GM10847 (cell line): Measurements from ENCODE around the gene GARNL3.

Source experiments
- POLR2A ChIP-seq: IDR thresholded peaks from 2 replicates; pipeline ENCODE4 v1.6.1; 2011; ENCODE audit not compliant: insufficient read length; ENCODE audit errors: extremely low read depth

Gene GARNL3

GRCh38 chr9:127405344-127406125, 141.0 kb downstream of the GARNL3 start:
- no peak for TF ChIP-seq POLR2A

DNA sequence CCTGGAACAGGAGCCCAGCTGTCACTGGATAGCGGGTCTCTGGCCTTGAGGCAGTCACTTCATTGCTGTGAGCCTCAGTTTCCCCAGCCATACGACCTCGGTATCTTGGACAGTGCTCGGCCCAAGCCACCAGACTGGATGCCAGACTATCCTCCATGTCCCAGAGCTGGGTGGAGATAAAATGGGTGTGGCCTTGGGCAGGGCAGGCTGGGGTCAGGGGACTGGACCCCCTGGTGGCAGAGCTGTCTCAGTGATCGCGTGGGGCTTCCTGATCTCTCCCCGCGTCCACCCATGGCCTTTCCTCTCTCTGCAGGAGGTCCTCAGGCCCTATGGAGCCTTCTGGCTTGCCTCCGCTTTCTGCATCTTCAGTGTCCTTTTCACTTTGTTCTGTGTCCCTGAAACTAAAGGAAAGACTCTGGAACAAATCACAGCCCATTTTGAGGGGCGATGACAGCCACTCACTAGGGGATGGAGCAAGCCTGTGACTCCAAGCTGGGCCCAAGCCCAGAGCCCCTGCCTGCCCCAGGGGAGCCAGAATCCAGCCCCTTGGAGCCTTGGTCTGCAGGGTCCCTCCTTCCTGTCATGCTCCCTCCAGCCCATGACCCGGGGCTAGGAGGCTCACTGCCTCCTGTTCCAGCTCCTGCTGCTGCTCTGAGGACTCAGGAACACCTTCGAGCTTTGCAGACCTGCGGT, 142.4 kb downstream of the GARNL3 start:
- TF ChIP-seq POLR2A: no peak

DNA sequence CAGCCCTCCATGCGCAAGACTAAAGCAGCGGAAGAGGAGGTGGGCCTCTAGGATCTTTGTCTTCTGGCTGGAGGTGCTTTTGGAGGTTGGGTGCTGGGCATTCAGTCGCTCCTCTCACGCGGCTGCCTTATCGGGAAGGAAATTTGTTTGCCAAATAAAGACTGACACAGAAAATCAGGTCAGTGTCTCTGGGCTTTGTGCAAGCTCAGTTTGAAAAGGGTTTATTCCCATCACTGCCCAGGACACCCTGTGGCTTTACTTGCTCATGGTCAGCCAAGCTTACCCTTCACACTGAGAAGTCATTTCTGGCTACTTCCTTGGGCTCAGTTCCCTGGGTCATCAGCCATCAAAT, 142.9 kb downstream of the GARNL3 start:
- no peak for TF ChIP-seq POLR2A

- TF ChIP-seq POLR2A: no peak
Observed at GRCh38 chr9:127411122-127411521, 146.5 kb downstream of the GARNL3 start.

GRCh38 chr9:127415141-127415540, 150.6 kb downstream of the GARNL3 start:
- no peak for TF ChIP-seq POLR2A

GRCh38 chr9:127415657-127416056, 151.1 kb downstream of the GARNL3 start:
- TF ChIP-seq POLR2A: no peak

- no peak for TF ChIP-seq POLR2A
Observed at GRCh38 chr9:127417131-127418036, 152.8 kb downstream of the GARNL3 start.

DNA sequence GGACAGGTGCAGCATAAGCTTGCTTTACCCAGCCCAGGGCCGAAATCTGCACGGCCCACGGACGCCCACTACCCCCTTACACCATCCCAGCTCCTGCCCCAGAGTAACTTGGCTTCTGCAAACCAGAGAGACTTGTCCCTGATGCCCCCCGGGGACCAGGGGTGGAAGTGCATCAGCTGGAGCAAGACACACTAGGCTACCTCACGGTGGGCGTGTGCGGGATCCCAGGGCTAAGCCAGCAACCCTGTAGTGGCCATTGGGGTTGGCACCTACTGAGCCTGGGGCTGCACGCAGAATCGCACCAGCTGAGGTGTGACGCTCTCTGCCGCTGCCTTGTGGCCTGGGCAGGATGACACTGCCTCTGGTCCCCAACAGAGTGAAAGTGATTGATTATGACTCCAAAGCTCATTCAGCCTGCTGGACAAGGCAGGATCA, 153.5 kb downstream of the GARNL3 start:
- TF ChIP-seq POLR2A: no peak

GRCh38 chr9:127419348-127419747, 154.8 kb downstream of the GARNL3 start:
- TF ChIP-seq POLR2A: no peak

- no peak for TF ChIP-seq POLR2A
Observed at GRCh38 chr9:127421057-127421456, 156.5 kb downstream of the GARNL3 start.

DNA sequence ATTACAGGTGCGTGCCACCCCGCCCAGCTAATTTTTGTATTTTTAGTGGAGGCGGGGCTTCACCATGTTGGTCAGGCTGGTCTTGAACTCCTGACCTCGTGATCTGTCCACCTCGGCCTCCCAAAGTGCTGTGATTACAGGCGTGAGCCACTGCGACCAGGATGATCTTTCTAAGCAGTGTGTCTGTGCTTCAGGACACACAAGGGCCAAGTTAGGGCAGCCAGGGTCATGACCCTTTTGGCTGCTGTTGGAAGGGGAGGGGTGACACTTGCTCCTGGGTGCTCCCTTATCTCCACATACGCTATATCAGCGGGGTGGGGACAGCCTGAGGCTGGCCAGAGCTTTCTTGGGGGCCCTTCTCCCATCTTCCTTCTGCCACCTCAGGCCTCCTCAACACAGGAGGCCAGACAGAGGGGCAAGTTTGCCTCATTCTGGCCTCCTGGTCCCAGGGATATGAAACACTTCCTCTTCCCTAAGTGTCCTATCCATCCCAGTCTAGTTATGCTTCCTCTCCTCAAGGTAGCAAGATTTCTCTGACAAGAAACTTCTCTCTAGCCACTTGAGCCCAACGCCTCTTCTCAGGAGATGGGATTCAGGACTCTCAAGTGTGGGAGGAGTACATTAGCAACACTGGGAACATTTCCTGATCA, 157.7 kb downstream of the GARNL3 start:
- no peak for TF ChIP-seq POLR2A

DNA sequence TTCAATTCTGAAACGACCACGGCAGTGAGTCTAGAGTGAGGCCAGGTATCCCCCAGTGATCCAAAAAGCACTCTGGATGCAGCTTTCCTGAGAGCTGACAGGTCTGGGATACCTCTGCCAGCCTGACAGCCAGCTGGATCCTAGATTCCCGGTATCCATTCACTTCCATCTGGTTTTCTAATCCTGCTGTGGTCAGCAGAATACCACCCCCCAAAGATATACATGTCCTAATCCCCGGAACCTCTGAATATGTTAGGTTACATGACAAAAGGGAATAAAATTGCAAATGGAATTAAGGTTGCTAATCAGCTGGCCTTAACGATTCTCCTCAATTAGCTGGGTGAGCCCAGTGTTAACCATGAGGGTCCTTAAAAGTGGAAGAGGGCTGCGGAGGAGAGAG, 158.2 kb downstream of the GARNL3 start:
- no peak for TF ChIP-seq POLR2A

- no peak for TF ChIP-seq POLR2A
Observed at GRCh38 chr9:127423476-127423933, 158.9 kb downstream of the GARNL3 start.

GRCh38 chr9:127423934-127424675, 159.5 kb downstream of the GARNL3 start, which contains the start of gene ZNF79:
ZNF79 (plus strand) TSS chr9:127424382; CDS start chr9:127424788, 406 bp downstream.
- peak; percentile 76 for TF ChIP-seq POLR2A
